BLaER1 treated with 17β-estradiol and CSF1 and Interleukin-3, amounts not matched to agents 10 nM and 100 nM (cell line): ENCODE measurements around the gene BST1.
A peak's percentile ranks its signal among the peaks of the same experiment; 100 is the strongest.

Experiments
- H3K27ac ChIP-seq, 11 experiments: shearing (Covaris generic); formaldehyde crosslinking; 2 replicates each; pipeline ENCODE4 v1.8.1; 2022
- H3K27me3 ChIP-seq, 11 experiments: shearing (Covaris generic); formaldehyde crosslinking; 2 replicates each; pipeline ENCODE4 v1.8.1; 2022
- H3K36me3 ChIP-seq, 11 experiments: shearing (Covaris generic); formaldehyde crosslinking; 2 replicates each; pipeline ENCODE4 v1.8.1; 2022
- H3K4me1 ChIP-seq, 10 experiments: shearing (Covaris generic); formaldehyde crosslinking; 2 replicates each; pipeline ENCODE4 v1.8.1; 2022
- H3K4me2 ChIP-seq, 11 experiments: shearing (Covaris generic); formaldehyde crosslinking; 2 replicates each; pipeline ENCODE4 v1.8.1; 2022
- H3K4me3 ChIP-seq, 10 experiments: shearing (Covaris generic); formaldehyde crosslinking; 2 replicates each; pipeline ENCODE4 v1.8.1; 2022
- H3K9ac ChIP-seq, 11 experiments: shearing (Covaris generic); formaldehyde crosslinking; 2 replicates each; pipeline ENCODE4 v1.8.1; 2022
- H3K9me3 ChIP-seq, 11 experiments: shearing (Covaris generic); formaldehyde crosslinking; replicated peaks in 1 of 11; 2 replicates each; pipeline ENCODE4 v1.8.1; 2022
- H4K20me1 ChIP-seq, 11 experiments: shearing (Covaris generic); formaldehyde crosslinking; 2 replicates each; pipeline ENCODE4 v1.8.1; 2022
- Cebpa-rat ChIP-seq, 11 experiments: shearing (Covaris generic); IDR thresholded peaks; 2 replicates each; pipeline ENCODE4 v1.8.1; 2022

The BST1 gene

DNA sequence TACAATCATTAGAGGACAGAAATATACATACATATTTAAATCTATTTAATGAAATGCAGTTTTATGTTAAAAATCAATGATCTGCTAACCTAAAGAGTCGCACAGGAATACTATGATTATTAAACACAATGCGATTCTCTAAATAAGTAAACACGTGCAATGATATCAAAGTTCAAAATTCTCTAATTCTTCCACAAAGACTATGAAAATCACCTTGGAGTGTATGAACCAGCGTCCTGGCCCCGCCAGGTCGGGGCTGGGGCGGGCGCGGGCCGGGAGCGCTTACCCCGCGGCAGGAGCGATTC is 21.8 kb upstream of the BST1 start:
- peak overlapping the region; percentile 53 to 95 (median 90); a peak in 21 of 22 replicates for H3K27ac ChIP-seq
- H3K9ac ChIP-seq: peak overlapping the region; percentile 84 to 96 (median 90)
- no peaks in the 10 kb centered on the region for H4K20me1 ChIP-seq
- peaks cover 10 to 34% (median 25%) of the 10 kb centered on the region in 11 experiments; a peak in 21 of 22 replicates for H3K36me3 ChIP-seq
- H3K4me1 ChIP-seq: peaks cover 23 to 79% (median 49%) of the 10 kb centered on the region in 10 experiments
- no peaks in the 10 kb centered on the region for H3K27me3 ChIP-seq
- peak overlapping the region; percentile 72 to 94 (median 78) for H3K4me3 ChIP-seq
- H3K4me2 ChIP-seq: peak overlapping the region; percentile 62 to 92 (median 83); a peak in 21 of 22 replicates
- peaks cover 0 to 15% (median 4%) of the 10 kb centered on the region in 11 experiments; a peak in 8 of 22 replicates for H3K9me3 ChIP-seq
- no peak for TF ChIP-seq Cebpa-rat (IDR thresholded peaks at IDR 0.05)

- Histone ChIP-seq H3K9ac (peak within 1 kb of the TSS; percentile 84 to 96 (median 90)), H4K20me1 (no peaks in the 10 kb centered on the region), H3K9me3 (peaks cover 0 to 15% (median 4%) of the 10 kb centered on the region in 11 experiments; a peak in 8 of 22 replicates), H3K4me1 (peaks cover 22 to 76% (median 45%) of the 10 kb centered on the region in 10 experiments), H3K27me3 (no peaks in the 10 kb centered on the region), H3K4me2 (peak within 1 kb of the TSS; percentile 68 to 93 (median 83)), H3K36me3 (peaks cover 16 to 40% (median 31%) of the 10 kb centered on the region in 11 experiments), H3K27ac (peak within 1 kb of the TSS; percentile 53 to 95 (median 90)), H3K4me3 (peak within 1 kb of the TSS; percentile 72 to 94 (median 78))
- no peak for TF ChIP-seq Cebpa-rat (IDR thresholded peaks at IDR 0.05)
Observed at GRCh38 chr4:15681372-15682241, 21.3 kb upstream of the BST1 start, which contains the start of gene FAM200B. FAM200B (plus strand) TSS chr4:15681827; CDS start chr4:15686978, 5,151 bp downstream.

DNA sequence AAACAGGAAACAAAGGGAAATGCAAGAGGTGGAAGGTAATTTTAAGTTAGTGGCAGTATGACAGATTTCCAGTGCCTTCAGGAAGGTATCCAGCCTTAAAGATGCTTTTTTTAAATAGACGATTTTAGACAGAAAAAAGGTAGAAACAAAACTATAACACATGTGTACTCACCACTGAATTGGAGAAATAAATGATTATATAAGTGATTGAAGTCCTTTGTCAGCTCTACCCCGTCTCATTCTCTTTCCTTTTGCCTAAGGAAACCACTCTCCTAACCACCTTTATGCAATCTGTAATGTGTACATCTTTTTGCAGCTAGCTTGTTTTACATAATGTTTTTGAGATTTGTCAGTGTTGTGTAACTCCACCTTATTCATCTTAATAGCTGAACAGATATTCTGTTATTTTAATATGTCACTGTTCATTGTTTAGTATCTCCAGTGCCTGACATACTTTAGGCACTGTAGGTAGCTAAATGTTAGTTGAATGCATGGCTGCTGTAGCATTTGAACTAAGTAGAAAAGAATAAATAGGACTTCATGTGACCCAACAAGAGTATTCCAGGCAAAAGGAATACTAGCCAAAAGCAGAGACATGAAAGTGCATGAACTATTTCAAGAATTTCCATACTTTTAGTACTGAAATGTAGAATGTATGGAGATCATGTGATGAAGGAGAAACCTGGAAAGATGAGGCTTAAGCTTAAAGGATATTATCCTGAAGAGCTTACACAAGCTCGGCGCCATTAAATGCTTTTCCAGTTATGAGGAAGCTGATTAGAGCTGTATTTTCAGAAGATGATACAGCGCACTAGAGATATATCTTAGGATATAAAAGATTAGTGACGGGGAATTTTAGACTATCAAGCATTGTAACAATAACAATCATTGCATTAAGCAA is 20.4 kb upstream of the BST1 start:
- Histone ChIP-seq H3K4me3 (peak overlapping the region; percentile 72 to 94 (median 78)), H3K36me3 (peaks cover 25 to 42% (median 34%) of the 10 kb centered on the region in 11 experiments), H3K9me3 (peaks cover 0 to 8% (median 1%) of the 10 kb centered on the region in 11 experiments; a peak in 8 of 22 replicates), H3K27me3 (no peaks in the 10 kb centered on the region), H3K4me2 (peak overlapping the region; percentile 66 to 93 (median 79)), H3K27ac (peak overlapping the region; percentile 53 to 95 (median 90)), H3K4me1 (peaks cover 18 to 67% (median 42%) of the 10 kb centered on the region in 10 experiments), H3K9ac (peak overlapping the region; percentile 84 to 96 (median 90)), H4K20me1 (no peaks in the 10 kb centered on the region)
- no peak for TF ChIP-seq Cebpa-rat (IDR thresholded peaks at IDR 0.05)

GRCh38 chr4:15683143-15683495 is 19.7 kb upstream of the BST1 start:
- Histone ChIP-seq H3K27ac (peak overlapping the region in 8 of 11 experiments; percentile 72 to 95 (median 90); a peak in 9 of 22 replicates), H4K20me1 (no peaks in the 10 kb centered on the region), H3K27me3 (no peaks in the 10 kb centered on the region), H3K4me3 (peak overlapping the region in 7 of 10 experiments; percentile 72 to 94 (median 81); a peak in 11 of 20 replicates), H3K4me1 (peaks cover 12 to 61% (median 36%) of the 10 kb centered on the region in 10 experiments), H3K4me2 (peak overlapping the region; percentile 66 to 93 (median 79)), H3K9ac (peak overlapping the region in 5 of 11 experiments; percentile 87 to 96 (median 90); a peak in 5 of 22 replicates), H3K9me3 (peaks cover 0 to 5% (median 0%) of the 10 kb centered on the region in 11 experiments; a peak in 2 of 22 replicates), H3K36me3 (peaks cover 31 to 45% (median 39%) of the 10 kb centered on the region in 11 experiments)
- TF ChIP-seq Cebpa-rat (IDR thresholded peaks at IDR 0.05): no peak

- no peak for TF ChIP-seq Cebpa-rat (IDR thresholded peaks at IDR 0.05)
- H3K4me3 ChIP-seq: no peak overlapping the region
- H3K4me1 ChIP-seq: peaks cover 14 to 58% (median 22%) of the 10 kb centered on the region in 10 experiments
- no peak overlapping the region for H3K9ac ChIP-seq
- H3K4me2 ChIP-seq: peak overlapping the region in 4 of 11 experiments; percentile 20 to 72 (median 36); a peak in 4 of 22 replicates
- no peak overlapping the region for H3K27ac ChIP-seq
- H3K9me3 ChIP-seq: peaks cover 0 to 5% (median 4%) of the 10 kb centered on the region in 11 experiments; a peak in 4 of 22 replicates
- no peaks in the 10 kb centered on the region for H3K27me3 ChIP-seq
- no peaks in the 10 kb centered on the region for H4K20me1 ChIP-seq
- H3K36me3 ChIP-seq: peaks cover 43 to 59% (median 49%) of the 10 kb centered on the region in 11 experiments
Observed at GRCh38 chr4:15684498-15684897, 18.4 kb upstream of the BST1 start.

DNA sequence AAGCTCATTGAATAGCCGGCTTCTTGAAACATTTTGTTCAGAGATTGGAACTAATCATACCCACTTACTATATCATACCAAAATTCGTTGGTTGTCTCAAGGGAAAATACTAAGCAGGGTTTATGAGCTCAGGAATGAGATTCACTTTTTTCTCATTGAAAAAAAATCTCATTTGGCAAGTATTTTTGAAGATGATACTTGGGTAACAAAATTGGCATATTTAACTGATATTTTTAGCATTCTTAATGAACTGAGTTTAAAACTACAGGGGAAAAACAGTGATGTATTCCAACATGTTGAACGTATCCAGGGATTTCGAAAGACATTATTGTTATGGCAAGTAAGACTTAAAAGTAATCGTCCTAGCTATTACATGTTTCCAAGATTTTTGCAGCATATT is 14.8 kb upstream of the BST1 start:
- Histone ChIP-seq H3K36me3 (peaks cover 44 to 63% (median 50%) of the 10 kb centered on the region in 11 experiments), H3K9ac (no peak overlapping the region), H3K4me1 (peaks cover 14 to 74% (median 27%) of the 10 kb centered on the region in 10 experiments), H3K4me3 (no peak overlapping the region), H3K27ac (no peak overlapping the region), H4K20me1 (no peaks in the 10 kb centered on the region), H3K27me3 (no peaks in the 10 kb centered on the region), H3K4me2 (no peak overlapping the region), H3K9me3 (peaks cover 0 to 8% (median 4%) of the 10 kb centered on the region in 11 experiments; a peak in 4 of 22 replicates)
- TF ChIP-seq Cebpa-rat (IDR thresholded peaks at IDR 0.05): no peak

- Histone ChIP-seq H3K27me3 (no peaks in the 10 kb centered on the region), H3K36me3 (peaks cover 41 to 54% (median 51%) of the 10 kb centered on the region in 11 experiments), H3K4me1 (peaks cover 11 to 63% (median 24%) of the 10 kb centered on the region in 10 experiments), H3K4me3 (no peak overlapping the region; a peak in 1 of 20 replicates), H3K9me3 (peaks cover 3 to 23% (median 10%) of the 10 kb centered on the region in 11 experiments; a peak in 18 of 22 replicates), H3K9ac (no peak overlapping the region), H3K4me2 (peak overlapping the region in 6 of 11 experiments; percentile 4 to 78 (median 36); a peak in 10 of 22 replicates), H3K27ac (peak overlapping the region in 5 of 11 experiments; percentile 9 to 75 (median 65); a peak in 6 of 22 replicates), H4K20me1 (no peaks in the 10 kb centered on the region)
- peak in 1 of 11 experiments; percentile 31; a peak in 1 of 22 replicates for TF ChIP-seq Cebpa-rat (IDR thresholded peaks at IDR 0.05)
Observed at GRCh38 chr4:15689540-15689939, 13.3 kb upstream of the BST1 start.
